ENCODE data around the gene OR51T1.
A peak's percentile ranks its signal among the peaks of the same experiment; 100 is the strongest.
"Not testable (repeated sequence)": the region's sequence is repeated elsewhere in the genome, so short reads cannot be mapped to it uniquely, and the experiment has no call there.

The OR51T1 gene

GRCh38 chr11:4881860-4882500, at the start of gene OR51T1:
OR51T1 (plus strand) TSS chr11:4881900; CDS start chr11:4881900, 0 bp downstream.
- no peak for DNase-seq

GRCh38 chr11:4839851-4840549, 41.7 kb upstream of the OR51T1 start:
- DNase-seq, result no peak

- DNase-seq, result no peak
These were observed 32.7 kb upstream of the OR51T1 start, which contains the start of gene OR51S1 for GRCh38 chr11:4848908-4849532. OR51S1 (minus strand) TSS chr11:4849208; CDS start chr11:4849208, 0 bp downstream.

DNA sequence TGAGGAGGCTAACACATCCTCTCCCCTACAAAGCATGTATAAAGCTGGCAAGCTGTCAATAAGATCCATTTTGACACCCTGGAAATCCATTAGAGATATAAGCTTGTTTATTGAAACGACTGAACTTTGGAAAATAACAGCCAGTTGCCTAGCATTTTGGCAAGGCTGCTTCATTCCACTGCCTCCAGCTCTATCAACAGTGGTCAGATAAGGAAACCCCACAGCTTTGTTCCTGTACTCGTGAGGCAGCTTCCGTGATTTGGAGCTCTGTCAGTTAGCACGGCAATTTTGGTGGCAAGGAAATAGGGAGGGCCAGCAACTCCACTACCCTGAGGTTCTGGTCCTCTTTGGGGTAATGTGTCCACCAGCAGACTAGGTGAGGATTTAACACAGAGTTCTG, 30.7 kb upstream of the OR51T1 start:
- DNase-seq, result no peak

- DNase-seq, result not testable (repeated sequence)
These were observed 27.4 kb upstream of the OR51T1 start for GRCh38 chr11:4854286-4854685.

DNA sequence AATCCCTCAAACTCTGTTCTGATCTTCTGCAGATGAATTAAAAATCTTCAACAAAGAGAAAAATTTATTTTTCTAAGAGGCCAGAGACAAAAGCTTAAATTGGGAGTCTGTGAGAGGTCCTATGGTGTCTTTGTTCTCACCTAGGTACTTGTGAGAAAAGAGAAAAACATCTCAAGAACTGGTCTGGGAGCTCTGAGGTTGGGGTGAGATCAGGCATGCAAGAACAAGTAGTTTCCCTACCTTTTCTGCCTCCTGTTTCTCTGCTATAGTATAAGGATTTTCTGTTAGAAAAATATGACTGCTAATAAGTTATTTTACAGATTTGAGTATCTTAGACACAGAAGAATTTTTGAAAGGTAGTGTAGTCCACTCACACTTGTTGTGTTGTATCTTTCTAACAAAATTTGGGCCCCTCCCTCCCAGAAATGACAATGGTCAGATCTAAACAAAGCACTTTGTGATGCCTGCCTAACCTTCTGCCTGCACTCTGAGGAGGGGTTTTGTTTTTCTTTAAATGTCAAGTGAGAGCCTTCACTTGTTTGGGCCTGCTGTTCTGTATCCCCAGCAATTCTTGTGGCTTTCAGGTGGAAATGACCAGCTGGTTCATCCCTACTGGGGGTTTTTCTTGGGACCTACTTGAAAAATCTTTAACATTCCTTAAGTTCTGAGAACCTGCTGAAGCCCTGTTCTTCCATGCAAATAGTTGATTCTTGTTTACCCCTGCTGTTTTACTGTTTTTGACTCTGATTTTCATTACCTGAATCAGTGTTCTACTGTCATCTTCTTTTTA, 19.1 kb upstream of the OR51T1 start:
- DNase-seq, result no peak

DNA sequence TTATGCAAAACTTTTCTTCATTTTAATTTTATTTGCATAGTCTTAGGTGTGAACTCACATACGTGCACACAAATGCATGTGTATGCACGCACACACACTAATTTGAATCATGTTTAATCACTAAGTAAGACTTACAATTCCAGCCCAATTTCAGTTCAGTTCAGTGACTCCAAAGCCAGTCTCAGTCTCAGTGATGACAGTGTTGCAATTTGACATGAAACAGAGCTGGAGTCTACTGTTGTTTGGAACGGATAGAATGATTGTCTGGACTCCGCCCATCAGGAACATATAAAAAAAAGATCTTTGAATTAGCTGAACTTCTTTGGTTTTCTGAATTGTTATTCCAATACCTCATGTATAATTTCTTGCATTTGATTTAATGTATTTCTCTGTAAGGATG, 17.8 kb upstream of the OR51T1 start:
- no peak for DNase-seq

DNA sequence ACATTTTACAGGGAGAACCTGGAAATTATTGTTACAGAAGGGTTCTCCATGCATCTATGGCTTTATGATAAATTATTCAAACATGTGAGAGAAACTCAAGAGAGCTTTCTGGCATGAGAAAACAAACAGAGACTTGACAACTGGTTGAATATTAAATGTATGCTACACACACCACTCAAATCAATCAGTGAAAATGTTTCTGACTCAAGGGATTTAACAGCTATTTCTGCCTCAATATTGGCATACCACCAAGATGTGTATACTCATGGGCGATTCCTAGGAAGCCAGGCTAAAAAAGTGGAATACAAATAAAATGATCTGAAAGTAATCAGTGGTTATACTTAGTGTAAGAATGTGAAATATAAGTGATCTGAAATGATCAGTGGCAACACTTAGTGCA, 15.8 kb upstream of the OR51T1 start:
- no peak for DNase-seq

DNA sequence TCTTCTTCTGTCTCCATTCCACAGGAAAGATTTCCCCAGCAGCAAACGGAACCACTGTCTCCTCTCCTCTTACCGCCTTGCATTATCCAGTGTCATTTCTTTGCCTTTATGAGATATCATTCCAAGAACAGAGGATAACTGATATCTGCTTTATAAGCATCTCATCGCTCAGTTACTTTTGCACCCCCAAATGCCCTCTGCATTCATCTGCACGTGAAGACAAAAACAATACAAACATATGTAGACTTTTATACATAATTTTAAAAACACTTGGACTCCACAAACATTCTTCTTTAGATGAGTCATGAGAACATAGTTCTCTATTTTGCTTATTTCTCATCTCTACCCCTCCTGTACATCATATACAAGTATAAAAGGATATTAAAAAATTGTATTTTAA, 512 bp upstream of the OR51T1 start:
- no peak for DNase-seq

DNA sequence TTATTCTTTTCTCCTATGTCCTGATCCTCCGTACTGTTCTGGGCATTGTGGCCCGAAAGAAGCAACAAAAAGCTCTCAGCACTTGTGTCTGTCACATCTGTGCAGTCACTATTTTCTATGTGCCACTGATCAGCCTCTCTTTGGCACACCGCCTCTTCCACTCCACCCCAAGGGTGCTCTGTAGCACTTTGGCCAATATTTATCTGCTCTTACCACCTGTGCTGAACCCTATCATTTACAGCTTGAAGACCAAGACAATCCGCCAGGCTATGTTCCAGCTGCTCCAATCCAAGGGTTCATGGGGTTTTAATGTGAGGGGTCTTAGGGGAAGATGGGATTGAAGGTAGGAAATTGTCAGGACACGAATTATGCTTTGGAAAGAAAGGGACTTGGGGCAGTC, 843 bp downstream of the OR51T1 start:
- DNase-seq, result peak; percentile 16

- DNase-seq, result no peak
These were observed 2.7 kb downstream of the OR51T1 start for GRCh38 chr11:4884361-4884760.

DNA sequence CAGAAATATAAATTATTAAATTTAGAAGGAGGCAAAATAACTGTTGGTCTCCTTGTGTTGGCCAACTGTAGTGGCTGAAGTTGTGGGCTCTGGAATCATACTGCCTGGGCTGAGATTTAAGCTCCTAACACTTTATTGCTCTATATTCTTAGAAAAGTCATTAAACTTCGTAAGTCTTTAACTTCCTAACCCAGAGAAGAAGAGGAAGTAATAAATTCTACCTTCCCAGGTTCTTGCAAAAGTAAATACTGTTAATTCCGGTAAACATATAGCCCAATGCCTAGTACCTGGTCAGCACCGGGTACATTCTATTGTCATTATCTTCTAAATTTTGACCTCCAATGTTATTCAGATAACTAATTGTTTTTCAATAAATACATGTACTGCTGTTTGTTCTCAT, 4.5 kb downstream of the OR51T1 start:
- DNase-seq, result no peak

GRCh38 chr11:4887591-4887990, 5.9 kb downstream of the OR51T1 start:
- no peak for DNase-seq

DNA sequence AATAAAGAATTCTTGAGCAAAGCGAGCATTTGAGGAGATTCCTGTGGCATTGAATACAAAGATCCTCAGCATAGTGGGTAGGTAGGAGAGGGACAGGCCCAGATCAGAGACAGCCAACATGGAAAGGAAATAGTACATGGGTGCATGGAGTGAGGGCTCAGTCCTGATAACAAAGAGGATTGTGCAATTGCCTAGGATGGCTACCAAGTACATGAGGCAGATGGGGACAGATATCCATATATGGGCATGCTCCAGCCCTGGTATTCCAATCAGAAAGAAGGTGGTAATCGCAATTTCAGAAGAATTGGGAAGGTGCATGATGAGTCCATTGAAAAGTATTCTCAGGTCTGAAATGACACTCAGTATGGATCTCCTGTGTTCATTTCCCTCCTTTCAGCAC, 8.6 kb downstream of the OR51T1 start:
- no peak for DNase-seq

DNA sequence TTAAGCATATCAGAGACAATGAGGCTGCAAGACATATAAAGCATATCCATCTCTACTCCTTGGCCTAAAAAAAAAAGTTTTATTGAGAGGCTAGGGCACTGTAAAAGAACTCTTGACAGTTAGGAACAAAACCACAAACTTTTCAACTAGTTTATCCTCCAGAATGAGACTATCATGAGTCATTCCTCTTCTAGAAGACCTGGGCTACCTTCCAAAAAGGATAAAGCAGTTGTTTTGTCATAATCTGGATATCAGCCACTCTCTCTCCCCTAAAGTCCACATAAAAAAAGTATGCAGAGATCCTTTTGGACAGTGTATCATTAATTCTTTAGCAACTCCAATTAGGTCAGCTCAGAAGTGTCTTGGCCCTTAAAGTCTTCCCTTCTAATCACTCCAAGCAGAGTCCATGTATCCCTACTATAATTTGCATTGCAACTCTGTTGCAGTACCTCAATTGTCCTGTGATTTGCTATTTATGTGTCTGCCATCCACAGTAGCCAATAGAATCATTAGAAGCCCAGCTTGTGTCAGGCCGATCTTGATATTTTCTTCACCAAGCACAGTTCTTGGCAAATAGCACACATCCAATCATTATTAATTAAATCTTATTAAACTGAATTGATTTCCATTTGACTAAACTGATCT, 10.4 kb downstream of the OR51T1 start:
- DNase-seq, result peak; percentile 64

- no peak for DNase-seq
These were observed 21.8 kb downstream of the OR51T1 start, which contains the start of gene OR51A7 for GRCh38 chr11:4903484-4903883. OR51A7 (plus strand) TSS chr11:4903783; CDS start chr11:4907370, 3,587 bp downstream.

DNA sequence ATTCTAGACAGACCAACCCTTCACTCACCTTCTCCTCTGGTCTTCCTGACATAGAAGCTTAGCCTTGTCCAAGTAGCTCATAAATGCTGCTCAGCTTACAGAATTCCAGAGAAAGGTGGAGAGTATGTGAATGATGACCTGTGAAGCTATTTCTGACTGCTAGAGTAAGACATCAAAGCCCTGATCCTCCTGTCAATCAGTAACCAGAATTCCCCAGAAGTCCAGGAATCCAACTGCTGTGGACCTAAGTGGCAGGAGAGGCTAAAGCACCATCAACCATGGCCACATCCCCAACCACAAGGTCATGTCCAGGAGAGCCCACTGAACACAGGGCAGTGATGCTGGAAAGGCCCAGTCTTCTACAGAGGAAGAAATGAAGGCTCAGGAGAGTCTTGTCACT, 34.9 kb downstream of the OR51T1 start:
- DNase-seq, result no peak

DNA sequence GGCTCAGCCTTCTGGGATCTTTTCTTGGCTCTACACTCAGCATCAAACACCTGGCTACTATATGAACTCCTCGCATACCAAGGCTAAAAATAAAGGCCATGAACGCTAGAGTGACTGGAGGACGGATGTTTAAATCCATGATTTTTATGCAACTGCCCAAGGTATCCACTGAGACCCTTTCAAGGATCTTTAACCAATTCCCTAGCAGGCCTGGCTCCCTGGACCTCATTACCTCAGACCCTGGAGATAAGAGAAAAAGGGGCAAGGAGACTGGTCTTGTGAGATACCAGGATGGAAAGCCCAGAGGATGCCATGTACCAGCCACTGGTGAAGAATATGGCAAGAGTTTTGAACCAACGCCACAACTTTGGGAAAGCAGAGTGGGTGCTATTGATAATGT, 37.5 kb downstream of the OR51T1 start, which contains the start of gene OR51G2:
TSS of gene OR51G2 (minus strand) at position 101 of the 400 bp plus-strand sequence. CDS start 3,687 bp downstream, outside the sequence.
- DNase-seq, result no peak

GRCh38 chr11:4921796-4922195, 40.1 kb downstream of the OR51T1 start:
- DNase-seq, result no peak

DNA sequence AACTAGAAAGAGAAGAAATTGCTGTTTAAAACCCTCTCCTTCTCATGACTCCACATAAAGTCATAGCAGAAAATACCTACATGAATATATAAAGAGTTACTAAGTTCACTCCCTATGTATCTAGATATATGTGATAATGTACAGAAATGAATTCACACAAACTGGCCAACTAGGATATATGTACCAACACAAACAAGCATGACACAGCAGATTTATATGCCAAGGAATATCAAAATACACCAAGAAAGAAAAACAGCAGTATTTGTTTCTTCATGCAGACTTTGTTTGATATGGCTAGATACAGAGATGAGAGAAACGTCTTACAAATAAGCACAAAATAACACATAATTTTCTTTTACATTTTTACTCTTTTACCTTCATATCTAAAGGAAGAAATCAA, 40.6 kb downstream of the OR51T1 start:
- no peak for DNase-seq

DNA sequence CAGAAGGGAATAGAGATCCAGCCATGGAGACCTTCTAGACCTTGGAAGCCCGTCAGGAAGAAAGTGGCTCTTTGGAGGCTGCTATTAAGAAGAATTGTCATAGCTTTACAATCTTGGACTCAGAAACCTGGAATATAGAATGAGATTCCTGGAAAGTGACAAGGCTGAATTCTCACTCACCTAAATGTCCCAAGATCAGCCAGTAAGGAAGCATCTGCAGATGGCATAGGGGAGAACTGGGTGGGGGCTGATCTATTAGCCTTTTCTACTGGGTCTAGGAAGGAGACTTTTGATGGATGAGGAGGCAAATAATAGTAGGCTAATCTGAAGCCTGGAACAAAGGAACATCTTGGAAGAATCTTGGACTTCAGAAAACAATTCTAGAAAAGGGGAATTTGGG, 42.5 kb downstream of the OR51T1 start, which contains the start of gene OR51G1:
TSS of gene OR51G1 (minus strand) at position 101 of the 400 bp plus-strand sequence. CDS start at position 101, 0 bp downstream.
- DNase-seq, result no peak

DNA sequence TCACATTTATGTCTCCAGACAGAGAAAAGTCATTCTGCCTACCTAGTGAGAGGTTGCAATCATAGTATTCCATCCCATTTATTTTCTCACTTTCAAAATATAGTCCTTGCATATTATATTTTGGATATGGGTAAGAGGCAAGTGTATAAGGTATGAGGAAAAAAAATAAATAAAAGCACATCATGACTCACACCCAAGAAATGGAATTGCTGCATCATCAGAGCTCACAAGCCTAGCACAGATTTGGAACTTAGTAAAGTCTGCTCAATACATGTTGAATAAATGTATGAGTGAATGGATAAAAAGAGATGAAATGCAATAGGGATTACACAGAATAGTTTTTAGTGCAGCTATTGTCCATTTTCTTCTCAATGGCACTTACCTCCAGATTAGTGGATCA, 44.9 kb downstream of the OR51T1 start:
- no peak for DNase-seq

Data from hematopoietic multipotent progenitor cell treated with erythropoietin and hydrocortisone succinate and interleukin-3 and kit ligand, for 8 days (in vitro differentiated cells).